ENCODE results near the gene LRMDA. TPM values are rescaled to one million over a fixed set of nuclear protein-coding genes. Genes with fewer than 3 reads are reported as not detected.

The LRMDA gene
- total and polyA plus RNA-seq, 2 of the 8 experiments (the other 6 are each of a cell fraction or from before 2014, with no cell fraction given) = 0.86 to 2.8 TPM

DNA sequence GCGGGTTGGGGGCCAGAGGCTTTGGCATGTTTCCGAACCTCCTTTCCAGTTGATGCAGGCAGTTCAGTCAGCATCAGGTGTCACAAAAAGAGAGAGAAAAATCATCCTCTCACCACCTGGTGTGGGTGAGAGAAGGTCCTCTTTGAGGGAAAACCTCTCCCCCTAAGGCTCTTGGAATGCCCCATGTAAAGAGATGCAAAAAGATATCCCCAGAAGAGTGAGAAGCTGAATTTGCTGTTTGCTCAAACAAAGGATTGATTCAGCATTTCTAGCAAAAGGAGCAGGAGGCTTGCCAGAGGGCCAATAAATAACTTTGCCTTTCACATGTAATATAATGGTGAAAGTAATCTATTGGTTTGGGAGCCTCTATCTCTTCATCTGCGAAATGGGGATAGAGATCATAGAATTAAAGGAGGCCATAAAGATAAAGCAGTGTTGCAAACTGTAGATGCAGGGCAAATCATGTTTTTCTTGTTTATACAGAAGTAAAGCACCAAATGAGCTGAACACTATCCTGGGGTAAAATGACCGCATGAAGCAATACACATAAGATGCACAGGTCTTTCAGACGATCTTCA is 425.9 kb downstream of the LRMDA start (continued):
- TF ChIP-seq EGR1 (IDR thresholded peaks at IDR 0.05; ENCODE audit: borderline replicate concordance, low read depth, low read length) (no peak), SUZ12 (IDR thresholded peaks at IDR 0.05; ENCODE audit: low read length) (no peak), RNF2 (IDR thresholded peaks at IDR 0.05; ENCODE audit: borderline replicate concordance, low read depth, low read length, missing control alignments, poor library complexity, severe bottlenecking) (no peak), TEAD4 (IDR thresholded peaks at IDR 0.05; ENCODE audit: low read depth, low read length) (peak; percentile 57), BCL11A (IDR thresholded peaks at IDR 0.05; ENCODE audit: low read depth in 2 of 2, low read length in 2 of 2) (no peak), SP2 (IDR thresholded peaks at IDR 0.05; ENCODE audit: low read length) (no peak), TCF12 (IDR thresholded peaks at IDR 0.05; ENCODE audit: low read depth, low read length) (0 out of 2 replicates have a peak, but pooled peaks have one; percentile 28), CTCF (IDR thresholded peaks at IDR 0.05; ENCODE audit: control extremely low read depth in 1 of 3, insufficient read depth in 1 of 3, low read depth in 1 of 3, low read length in 3 of 3) (no peak), NANOG (IDR thresholded peaks at IDR 0.05; ENCODE audit: insufficient read depth, low read depth, low read length, poor library complexity, severe bottlenecking) (no peak), POLR2AphosphoS5 (IDR thresholded peaks at IDR 0.05; ENCODE audit: low read depth, low read length) (no peak), CHD1 (IDR thresholded peaks at IDR 0.05; ENCODE audit: low read depth, low read length) (no peak), RAD21 (IDR thresholded peaks at IDR 0.05 in 1 of 2, conservative IDR thresholded peaks at IDR 0.05 in 1 of 2; ENCODE audit: low read depth in 2 of 2, low read length in 2 of 2) (peak in 1 of 2 experiments; percentile 0; a peak in 1 of 4 replicates), MAFK (IDR thresholded peaks at IDR 0.05; ENCODE audit: low read depth, low read length) (peak; percentile 72), KDM1A (IDR thresholded peaks at IDR 0.05; ENCODE audit: borderline replicate concordance, low read length) (peak; percentile 88; the same call in 1 of the 2 replicates), EP300 (IDR thresholded peaks at IDR 0.05; ENCODE audit: borderline replicate concordance in 1 of 2, low read depth in 2 of 2, low read length in 2 of 2) (no peak)
- TF ChIP-seq, protein P1, sequence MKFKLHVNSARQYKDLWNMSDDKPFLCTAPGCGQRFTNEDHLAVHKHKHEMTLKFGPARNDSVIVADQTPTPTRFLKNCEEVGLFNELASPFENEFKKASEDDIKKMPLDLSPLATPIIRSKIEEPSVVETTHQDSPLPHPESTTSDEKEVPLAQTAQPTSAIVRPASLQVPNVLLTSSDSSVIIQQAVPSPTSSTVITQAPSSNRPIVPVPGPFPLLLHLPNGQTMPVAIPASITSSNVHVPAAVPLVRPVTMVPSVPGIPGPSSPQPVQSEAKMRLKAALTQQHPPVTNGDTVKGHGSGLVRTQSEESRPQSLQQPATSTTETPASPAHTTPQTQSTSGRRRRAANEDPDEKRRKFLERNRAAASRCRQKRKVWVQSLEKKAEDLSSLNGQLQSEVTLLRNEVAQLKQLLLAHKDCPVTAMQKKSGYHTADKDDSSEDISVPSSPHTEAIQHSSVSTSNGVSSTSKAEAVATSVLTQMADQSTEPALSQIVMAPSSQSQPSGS (IDR thresholded peaks at IDR 0.05; ENCODE audit: low read length) = peak; percentile 39; the same call in 1 of the 2 replicates
- TF ChIP-seq, protein P2, sequence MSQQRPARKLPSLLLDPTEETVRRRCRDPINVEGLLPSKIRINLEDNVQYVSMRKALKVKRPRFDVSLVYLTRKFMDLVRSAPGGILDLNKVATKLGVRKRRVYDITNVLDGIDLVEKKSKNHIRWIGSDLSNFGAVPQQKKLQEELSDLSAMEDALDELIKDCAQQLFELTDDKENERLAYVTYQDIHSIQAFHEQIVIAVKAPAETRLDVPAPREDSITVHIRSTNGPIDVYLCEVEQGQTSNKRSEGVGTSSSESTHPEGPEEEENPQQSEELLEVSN (IDR thresholded peaks at IDR 0.05) = no peak
